Right lobe of liver (tissue), 4 donors: ENCODE results near the gene BCL2L11.

Experiments
- POLR2A ChIP-seq: fragments of 450-650 bp; IDR thresholded peaks from one replicate; pipeline ENCODE4 v1.6.1; 2017; ENCODE audit warnings: antibody characterized with exemption, mild to moderate bottlenecking
- TF ChIP-seq, protein P1 (sequence below), 4 donors: fragments of 200-600 bp in 3 of 4; fragments of 450-650 bp in 1 of 4; IDR thresholded peaks; one replicate each; pipeline versions ENCODE4 v1.5.1 to v1.8.0; 2016 to 2022; ENCODE audit warnings: antibody characterized with exemption in 4 of 4, mild to moderate bottlenecking in 2 of 4
- donor health status: DM: no; HTN: no; CAD: no.
- donor health status: DM: no; HTN: no; CAD: no.
- donor health status: DM: no; HTN: yes; CAD: no.

DNA sequence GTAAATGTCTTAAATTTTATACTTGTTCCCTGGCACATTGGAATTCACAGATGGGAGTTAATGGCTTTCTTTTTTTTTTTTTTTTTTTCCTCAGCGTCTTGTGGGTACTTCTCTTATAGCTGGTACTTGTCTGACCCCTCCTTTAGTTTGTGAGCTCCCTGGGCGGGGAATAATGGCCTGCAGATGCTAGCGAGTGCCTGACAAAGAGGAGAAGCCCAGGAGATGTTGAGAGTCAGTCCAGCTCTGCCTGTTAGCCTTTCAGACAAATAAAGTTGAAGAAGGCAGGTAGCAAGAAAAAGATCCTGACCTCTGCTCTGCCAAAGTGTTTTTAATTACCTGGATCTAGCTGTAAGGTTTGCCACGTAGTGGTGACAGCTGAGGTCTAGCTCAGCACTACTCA is 6.6 kb downstream of the BCL2L11 start:
- TF ChIP-seq, protein P1, sequence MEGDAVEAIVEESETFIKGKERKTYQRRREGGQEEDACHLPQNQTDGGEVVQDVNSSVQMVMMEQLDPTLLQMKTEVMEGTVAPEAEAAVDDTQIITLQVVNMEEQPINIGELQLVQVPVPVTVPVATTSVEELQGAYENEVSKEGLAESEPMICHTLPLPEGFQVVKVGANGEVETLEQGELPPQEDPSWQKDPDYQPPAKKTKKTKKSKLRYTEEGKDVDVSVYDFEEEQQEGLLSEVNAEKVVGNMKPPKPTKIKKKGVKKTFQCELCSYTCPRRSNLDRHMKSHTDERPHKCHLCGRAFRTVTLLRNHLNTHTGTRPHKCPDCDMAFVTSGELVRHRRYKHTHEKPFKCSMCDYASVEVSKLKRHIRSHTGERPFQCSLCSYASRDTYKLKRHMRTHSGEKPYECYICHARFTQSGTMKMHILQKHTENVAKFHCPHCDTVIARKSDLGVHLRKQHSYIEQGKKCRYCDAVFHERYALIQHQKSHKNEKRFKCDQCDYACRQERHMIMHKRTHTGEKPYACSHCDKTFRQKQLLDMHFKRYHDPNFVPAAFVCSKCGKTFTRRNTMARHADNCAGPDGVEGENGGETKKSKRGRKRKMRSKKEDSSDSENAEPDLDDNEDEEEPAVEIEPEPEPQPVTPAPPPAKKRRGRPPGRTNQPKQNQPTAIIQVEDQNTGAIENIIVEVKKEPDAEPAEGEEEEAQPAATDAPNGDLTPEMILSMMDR (IDR thresholded peaks at IDR 0.05): no peak
- no peak for TF ChIP-seq POLR2A
